Ishikawa (cell line): ENCODE measurements around the gene EYS.

Source experiments
- CEBPB ChIP-seq: IDR thresholded peaks from 2 replicates; pipeline ENCODE4 v1.6.1; 2012
- CREB1 ChIP-seq: IDR thresholded peaks from 2 replicates; pipeline ENCODE4 v1.6.1; 2012; ENCODE audit warnings: low read depth
- EGR1 ChIP-seq: IDR thresholded peaks from 2 replicates; pipeline ENCODE4 v1.6.1; 2012
- EP300 ChIP-seq: IDR thresholded peaks from 2 replicates; pipeline ENCODE4 v1.6.1; 2012; ENCODE audit warnings: borderline replicate concordance
- FOXM1 ChIP-seq: IDR thresholded peaks from 2 replicates; pipeline ENCODE4 v1.6.1; 2012; ENCODE audit warnings: low read depth, borderline replicate concordance
- NFIC ChIP-seq: IDR thresholded peaks from 2 replicates; pipeline ENCODE4 v1.6.1; 2012
- RAD21 ChIP-seq: IDR thresholded peaks from 2 replicates; pipeline ENCODE4 v1.6.1; 2012; ENCODE audit warnings: low read depth
- TAF1 ChIP-seq: IDR thresholded peaks from 2 replicates; pipeline ENCODE4 v1.6.1; 2012; ENCODE audit warnings: low read depth, mild to moderate bottlenecking
- TCF12 ChIP-seq: IDR thresholded peaks from 2 replicates; pipeline ENCODE4 v1.6.1; 2012; ENCODE audit warnings: low read depth
- TEAD4 ChIP-seq: IDR thresholded peaks from 2 replicates; pipeline ENCODE4 v1.6.1; 2012
- YY1 ChIP-seq: IDR thresholded peaks from 2 replicates; pipeline ENCODE4 v1.6.1; 2012; ENCODE audit warnings: low read depth
- ZBTB7A ChIP-seq: IDR thresholded peaks from 2 replicates; pipeline ENCODE4 v1.6.1; 2012; ENCODE audit warnings: low read depth
- TF ChIP-seq, protein P1 (sequence below): IDR thresholded peaks from 2 replicates; pipeline ENCODE4 v1.6.1; 2012
- TF ChIP-seq, protein P2 (sequence below): IDR thresholded peaks from 2 replicates; pipeline ENCODE4 v1.6.1; 2012
- TF ChIP-seq, protein P3 (sequence below): IDR thresholded peaks from 2 replicates; pipeline ENCODE4 v1.6.1; 2012; ENCODE audit warnings: low read depth, mild to moderate bottlenecking

The EYS gene

DNA sequence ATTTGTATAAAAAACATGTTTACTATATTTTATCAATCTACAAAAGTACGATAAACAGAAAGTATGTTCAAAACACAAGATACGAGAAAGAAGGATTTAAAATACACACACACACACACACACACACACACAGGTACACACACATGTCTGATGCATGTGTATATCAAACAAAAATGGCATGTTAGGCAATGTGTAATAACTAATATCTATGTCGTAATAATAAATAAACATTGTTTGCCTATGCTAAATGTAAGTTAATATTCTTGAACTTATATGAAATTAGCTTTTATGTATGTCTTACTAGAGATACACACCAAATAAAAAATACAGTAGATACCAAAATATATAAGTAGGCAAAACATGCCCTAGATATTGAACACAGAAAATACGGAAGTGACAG is 894.9 kb downstream of the EYS start:
- TF ChIP-seq YY1 (no peak), CREB1 (no peak), CEBPB (no peak), TCF12 (no peak), RAD21 (no peak), NFIC (no peak), ZBTB7A (no peak)
- TF ChIP-seq, protein P1, sequence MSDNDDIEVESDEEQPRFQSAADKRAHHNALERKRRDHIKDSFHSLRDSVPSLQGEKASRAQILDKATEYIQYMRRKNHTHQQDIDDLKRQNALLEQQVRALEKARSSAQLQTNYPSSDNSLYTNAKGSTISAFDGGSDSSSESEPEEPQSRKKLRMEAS: no peak
- TF ChIP-seq, protein P2, sequence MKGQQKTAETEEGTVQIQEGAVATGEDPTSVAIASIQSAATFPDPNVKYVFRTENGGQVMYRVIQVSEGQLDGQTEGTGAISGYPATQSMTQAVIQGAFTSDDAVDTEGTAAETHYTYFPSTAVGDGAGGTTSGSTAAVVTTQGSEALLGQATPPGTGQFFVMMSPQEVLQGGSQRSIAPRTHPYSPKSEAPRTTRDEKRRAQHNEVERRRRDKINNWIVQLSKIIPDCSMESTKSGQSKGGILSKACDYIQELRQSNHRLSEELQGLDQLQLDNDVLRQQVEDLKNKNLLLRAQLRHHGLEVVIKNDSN: no peak

DNA sequence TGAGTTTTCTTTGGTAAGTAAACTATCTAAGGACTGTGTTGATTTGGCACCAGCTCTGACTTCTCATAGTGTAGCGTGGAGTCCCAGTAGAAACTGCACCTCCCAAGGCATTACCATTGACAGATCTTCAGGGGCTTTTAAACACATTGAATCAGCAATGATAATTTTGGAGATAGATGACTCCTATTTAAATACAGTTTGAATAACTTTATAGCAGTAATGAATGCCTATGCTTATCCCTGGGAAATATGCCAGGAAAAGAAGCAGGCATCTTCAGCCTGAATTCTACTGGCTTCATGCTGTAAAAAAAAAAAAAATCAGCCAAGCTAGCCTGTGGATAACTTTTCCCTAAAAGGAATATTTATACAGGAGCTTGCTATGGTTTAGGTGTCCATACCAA is 895.9 kb downstream of the EYS start:
- no peak for TF ChIP-seq ZBTB7A
- no peak for TF ChIP-seq RAD21
- TF ChIP-seq, protein P3, sequence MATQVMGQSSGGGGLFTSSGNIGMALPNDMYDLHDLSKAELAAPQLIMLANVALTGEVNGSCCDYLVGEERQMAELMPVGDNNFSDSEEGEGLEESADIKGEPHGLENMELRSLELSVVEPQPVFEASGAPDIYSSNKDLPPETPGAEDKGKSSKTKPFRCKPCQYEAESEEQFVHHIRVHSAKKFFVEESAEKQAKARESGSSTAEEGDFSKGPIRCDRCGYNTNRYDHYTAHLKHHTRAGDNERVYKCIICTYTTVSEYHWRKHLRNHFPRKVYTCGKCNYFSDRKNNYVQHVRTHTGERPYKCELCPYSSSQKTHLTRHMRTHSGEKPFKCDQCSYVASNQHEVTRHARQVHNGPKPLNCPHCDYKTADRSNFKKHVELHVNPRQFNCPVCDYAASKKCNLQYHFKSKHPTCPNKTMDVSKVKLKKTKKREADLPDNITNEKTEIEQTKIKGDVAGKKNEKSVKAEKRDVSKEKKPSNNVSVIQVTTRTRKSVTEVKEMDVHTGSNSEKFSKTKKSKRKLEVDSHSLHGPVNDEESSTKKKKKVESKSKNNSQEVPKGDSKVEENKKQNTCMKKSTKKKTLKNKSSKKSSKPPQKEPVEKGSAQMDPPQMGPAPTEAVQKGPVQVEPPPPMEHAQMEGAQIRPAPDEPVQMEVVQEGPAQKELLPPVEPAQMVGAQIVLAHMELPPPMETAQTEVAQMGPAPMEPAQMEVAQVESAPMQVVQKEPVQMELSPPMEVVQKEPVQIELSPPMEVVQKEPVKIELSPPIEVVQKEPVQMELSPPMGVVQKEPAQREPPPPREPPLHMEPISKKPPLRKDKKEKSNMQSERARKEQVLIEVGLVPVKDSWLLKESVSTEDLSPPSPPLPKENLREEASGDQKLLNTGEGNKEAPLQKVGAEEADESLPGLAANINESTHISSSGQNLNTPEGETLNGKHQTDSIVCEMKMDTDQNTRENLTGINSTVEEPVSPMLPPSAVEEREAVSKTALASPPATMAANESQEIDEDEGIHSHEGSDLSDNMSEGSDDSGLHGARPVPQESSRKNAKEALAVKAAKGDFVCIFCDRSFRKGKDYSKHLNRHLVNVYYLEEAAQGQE: no peak
- TF ChIP-seq TAF1: no peak
- TF ChIP-seq, protein P2: no peak
- TF ChIP-seq YY1: no peak
- TF ChIP-seq, protein P1: no peak
- no peak for TF ChIP-seq TEAD4
- TF ChIP-seq FOXM1: no peak
- no peak for TF ChIP-seq EP300
- TF ChIP-seq NFIC: no peak
- no peak for TF ChIP-seq EGR1
- TF ChIP-seq CEBPB: no peak

DNA sequence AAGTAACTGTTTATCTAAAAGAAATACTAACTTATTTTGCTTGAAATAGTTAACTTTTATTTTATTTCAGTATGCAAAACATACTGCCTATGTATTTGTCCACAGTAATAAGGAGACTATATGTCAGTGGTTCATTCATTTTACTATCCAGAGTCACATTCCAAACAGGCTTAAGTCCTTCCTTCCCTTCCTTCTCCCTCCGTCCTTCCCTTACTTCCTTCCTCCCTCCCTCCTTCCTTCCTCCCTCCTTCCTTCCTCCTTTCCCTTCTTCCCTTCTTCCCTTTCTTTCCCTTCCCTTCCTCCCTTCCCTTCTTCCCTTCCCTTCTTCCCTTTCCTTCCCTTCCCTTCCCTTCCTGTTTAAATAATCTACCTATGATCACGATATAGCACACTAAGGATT is 899.2 kb downstream of the EYS start:
- TF ChIP-seq NFIC: no peak
- no peak for TF ChIP-seq EGR1
- no peak for TF ChIP-seq TAF1
- TF ChIP-seq, protein P3: no peak
- TF ChIP-seq YY1: no peak
- TF ChIP-seq CEBPB: no peak
- no peak for TF ChIP-seq TEAD4
- no peak for TF ChIP-seq RAD21
- TF ChIP-seq, protein P1: no peak
- TF ChIP-seq ZBTB7A: no peak

DNA sequence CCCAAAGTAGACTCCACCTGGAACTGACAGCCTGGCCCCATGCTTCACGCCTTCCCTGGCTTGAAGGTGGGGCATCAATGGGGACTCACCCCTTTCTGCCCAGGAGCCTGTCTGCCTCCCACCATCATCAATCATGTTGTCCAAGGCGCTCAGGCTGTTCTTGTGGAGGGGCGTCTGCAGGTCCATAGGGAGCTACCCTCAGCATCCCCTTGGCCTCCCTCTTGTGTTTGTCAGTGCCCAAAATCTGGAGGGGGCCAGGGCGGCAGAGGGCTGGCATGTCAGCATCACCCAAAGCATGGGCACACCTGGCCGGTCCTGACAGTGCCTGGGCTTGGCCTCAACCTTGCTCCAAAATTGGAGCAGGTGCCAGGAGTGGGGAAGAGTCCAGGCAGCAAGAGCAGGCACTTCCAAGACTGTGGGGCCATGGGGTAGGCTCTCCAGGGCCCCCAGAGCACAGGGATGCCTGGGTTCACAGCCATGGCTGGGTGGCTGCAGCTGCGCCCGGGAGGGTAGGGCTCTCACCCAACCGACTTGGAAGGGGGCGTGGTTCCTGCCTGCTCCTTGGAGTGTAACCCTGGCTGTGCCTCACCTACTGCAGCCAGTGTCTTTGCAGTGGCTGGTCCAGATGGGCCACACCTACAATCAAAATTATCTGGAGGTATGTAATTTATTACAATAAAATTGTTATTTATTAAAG is 903.4 kb downstream of the EYS start:
- TF ChIP-seq EP300 (no peak), CREB1 (no peak), ZBTB7A (no peak), TCF12 (no peak)

DNA sequence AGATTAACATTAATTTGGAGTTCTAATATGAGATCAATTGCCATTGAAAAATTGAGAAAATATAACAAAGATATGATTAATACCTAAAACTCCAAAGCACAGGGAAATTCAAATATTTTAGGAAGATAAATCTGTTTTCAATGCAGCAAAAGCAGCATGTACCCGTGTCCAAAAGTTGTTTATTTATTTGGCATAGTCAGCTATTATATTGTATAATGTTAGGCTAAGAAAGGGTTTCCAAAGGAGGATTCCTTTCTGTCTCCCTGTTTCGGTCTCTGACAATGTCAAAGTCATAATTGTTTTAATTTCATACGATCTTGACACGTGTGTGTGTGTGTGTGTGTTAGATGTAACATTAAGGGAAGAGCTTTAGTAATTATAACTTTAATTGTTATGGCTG is 914.5 kb downstream of the EYS start:
- TF ChIP-seq YY1 (no peak), ZBTB7A (no peak), EP300 (no peak), EGR1 (no peak), TAF1 (no peak), TEAD4 (no peak), FOXM1 (no peak), RAD21 (no peak), CEBPB (no peak), TCF12 (no peak), CREB1 (no peak), NFIC (no peak)
- TF ChIP-seq, protein P1: no peak
- TF ChIP-seq, protein P3: no peak
- TF ChIP-seq, protein P2: no peak
